SW 1271 (cell line): Measurements from ENCODE around the gene COPB1.

ENCODE experiments used
- DNase-seq, 2 experiments: peaks; one replicate each; lab custom pipeline; 2025; lab: John Stamatoyannopoulos, UW

The COPB1 gene

GRCh38 chr11:14435717-14436512, 63.7 kb downstream of the COPB1 start:
- no peak for DNase-seq

GRCh38 chr11:14425621-14426020, 74.0 kb downstream of the COPB1 start:
- DNase-seq: no peak

- DNase-seq: peak in 1 of 2 experiments; percentile 11
Measured at GRCh38 chr11:14424096-14424495, 75.5 kb downstream of the COPB1 start.

GRCh38 chr11:14423633-14424032, 76.0 kb downstream of the COPB1 start:
- no peak for DNase-seq

- peak in 1 of 2 experiments; percentile 40 for DNase-seq
Measured at GRCh38 chr11:14422814-14423182, 76.8 kb downstream of the COPB1 start.

GRCh38 chr11:14422052-14422813, 77.4 kb downstream of the COPB1 start:
- DNase-seq: peak; percentile 87 to 97

GRCh38 chr11:14420223-14420622, 79.4 kb downstream of the COPB1 start:
- no peak for DNase-seq

- peak in 1 of 2 experiments; percentile 35 for DNase-seq
Measured at GRCh38 chr11:14418801-14419417, 80.7 kb downstream of the COPB1 start.

GRCh38 chr11:14417617-14418374, 81.8 kb downstream of the COPB1 start:
- DNase-seq: no peak

GRCh38 chr11:14417186-14417585, 82.4 kb downstream of the COPB1 start:
- DNase-seq: no peak

- no peak for DNase-seq
Measured at GRCh38 chr11:14414470-14415461, 84.8 kb downstream of the COPB1 start.

- peak in 1 of 2 experiments; percentile 23 for DNase-seq
Measured at GRCh38 chr11:14413307-14414069, 86.1 kb downstream of the COPB1 start.

- DNase-seq: no peak
Measured at GRCh38 chr11:14411818-14412217, 87.8 kb downstream of the COPB1 start.

- no peak for DNase-seq
Measured at GRCh38 chr11:14409891-14410290, 89.7 kb downstream of the COPB1 start.

GRCh38 chr11:14408612-14409011, 91.0 kb downstream of the COPB1 start:
- DNase-seq: no peak
